CD4-positive, alpha-beta T cell treated with Interleukin-6 for 4 hours (primary cell): Measurements from ENCODE around the gene CMTM1.
A peak's percentile ranks its signal among the peaks of the same experiment; 100 is the strongest.
"Not testable (repeated sequence)": the region's sequence is repeated elsewhere in the genome, so short reads cannot be mapped to it uniquely, and the experiment has no call there.

Experiments used
- DNase-seq: peaks from one replicate; pipeline ENCODE4 v3.0.0-alpha.2; 2020; ENCODE audit warnings: mixed read lengths

Gene CMTM1

DNA sequence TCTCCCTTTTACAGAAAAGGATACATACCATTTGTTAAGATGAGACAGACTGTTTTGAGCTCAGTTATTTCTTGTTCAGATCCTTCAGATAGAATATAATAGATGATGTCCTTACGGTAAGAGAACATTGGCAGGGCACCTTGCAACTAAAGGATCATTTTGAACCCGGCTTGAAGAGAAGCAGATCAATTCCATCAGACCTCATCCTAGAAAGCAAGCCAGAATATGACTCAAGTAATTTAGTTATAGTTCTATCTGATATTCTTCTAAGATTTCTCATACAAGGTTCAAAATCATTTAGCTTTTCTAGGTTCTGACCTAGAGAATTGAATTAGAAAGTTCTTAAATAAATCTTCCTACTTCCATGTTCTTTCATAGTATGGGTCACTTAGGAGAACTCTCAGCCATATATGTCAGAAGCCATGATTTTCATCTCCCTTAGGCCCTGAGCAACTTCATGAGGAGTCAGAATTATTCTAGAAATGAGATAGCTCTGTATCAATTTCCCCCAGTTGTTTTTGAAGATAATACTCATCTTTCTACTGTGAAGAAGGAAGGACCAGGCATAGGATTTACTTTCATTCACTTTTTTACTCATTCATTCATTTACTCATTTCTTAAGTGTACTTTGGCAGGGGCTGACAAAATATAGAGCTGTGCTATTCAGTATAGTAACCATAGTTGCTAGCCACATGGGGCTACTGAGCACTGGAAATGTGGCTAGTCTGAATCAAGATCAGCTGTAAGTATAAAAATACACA, 2.5 kb upstream of the CMTM1 start:
- no peak for DNase-seq

DNA sequence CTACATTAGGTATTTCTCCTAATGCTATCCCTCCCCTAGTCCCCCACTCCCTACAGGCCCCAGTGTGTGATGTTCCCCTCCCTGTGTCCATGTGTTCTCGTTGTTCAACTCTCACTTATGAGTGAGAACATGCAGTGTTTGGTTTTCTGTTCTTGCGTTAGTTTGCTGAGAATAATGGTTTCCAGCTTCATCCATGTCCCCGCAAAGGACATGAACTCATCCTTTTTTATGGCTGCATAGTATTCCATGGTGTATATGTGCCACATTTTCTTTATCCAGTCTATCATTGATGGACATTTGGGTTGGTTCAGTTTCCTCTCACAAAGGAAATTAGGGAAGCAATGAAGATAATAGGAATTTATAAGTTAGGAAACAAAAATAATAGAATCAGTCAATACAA, 1.0 kb downstream of the CMTM1 start:
- not testable (repeated sequence) for DNase-seq

DNA sequence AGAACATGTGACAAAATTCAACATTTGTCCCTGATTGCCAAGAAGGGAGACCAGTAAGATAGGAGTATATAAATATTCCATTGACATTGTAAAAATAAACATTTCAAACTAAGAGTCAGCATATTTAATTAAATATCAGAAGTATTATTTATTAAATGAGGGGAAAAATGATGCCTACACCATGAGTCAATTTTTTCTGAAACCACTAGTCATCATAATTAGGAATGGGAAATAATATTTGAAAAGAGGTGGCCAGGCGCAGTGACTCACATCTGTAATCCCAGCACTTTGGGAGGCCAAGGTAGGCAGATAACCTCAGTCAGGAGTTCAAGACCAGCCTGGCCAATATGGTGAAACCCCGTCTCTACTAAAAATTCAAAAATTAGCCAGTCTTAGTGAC, 2.1 kb downstream of the CMTM1 start:
- no peak for DNase-seq

DNA sequence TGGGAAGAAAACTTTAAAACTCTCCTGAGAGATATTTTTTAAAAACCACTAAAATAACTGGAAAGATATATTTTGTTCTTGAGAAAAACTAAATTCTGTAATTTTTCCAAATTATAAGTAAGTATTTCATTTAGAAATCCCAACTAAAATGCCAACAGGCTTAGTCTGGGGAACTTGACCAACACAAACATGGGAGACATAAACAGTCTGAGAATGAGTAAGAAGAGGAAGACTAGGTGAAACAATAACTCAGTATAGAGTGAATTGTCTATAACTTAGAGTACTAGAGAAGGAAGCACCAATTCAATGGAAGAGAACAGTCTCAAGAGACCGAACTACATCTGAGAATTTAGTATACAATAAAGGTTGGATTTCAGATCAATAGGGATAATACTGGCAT, 2.9 kb downstream of the CMTM1 start:
- DNase-seq, result no peak

DNA sequence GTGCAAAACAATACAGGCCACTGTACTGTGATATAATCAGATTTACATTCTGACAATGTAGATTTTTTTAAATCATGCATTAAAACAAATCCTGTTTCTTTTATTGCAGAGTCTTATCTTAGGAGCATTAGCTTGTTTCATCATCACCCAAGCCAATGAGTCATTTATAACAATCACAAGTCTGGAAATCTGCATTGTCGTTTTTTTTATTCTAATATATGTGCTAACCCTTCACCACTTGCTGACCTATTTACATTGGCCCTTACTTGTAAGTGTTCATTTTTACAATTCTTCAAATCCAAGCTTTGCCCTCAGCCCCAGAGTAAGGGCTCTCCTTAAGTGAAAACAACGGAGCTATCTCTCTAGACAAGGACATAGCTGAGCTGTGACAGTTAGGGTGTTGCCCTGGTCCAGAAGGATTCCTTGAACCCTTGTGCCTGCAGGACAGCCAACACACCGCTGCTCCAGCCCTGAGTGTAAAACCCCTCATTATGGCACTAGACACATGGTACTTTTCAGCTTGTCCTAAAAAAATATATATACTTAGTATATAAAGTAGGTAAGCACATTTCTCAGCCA, 3.7 kb downstream of the CMTM1 start:
- no peak for DNase-seq

DNA sequence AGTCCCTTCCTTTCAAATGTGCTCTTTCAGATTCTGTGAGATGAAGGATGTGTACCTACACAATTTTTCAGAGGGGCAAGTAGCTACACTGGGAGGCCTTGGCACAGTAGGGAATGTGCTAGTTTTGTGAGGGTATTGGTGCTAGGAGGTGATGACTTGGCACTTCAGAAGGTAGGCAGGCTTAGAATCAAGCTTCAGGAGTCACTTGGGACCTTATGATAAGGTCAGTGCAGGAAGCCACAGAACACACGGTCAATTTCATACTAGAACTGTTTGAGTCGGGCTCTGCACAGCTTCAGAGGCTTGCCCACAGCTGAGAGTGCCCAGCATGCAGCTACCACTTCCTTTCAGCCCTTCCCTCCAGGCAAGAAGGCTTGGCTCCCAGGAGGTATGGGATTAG, 6.1 kb downstream of the CMTM1 start:
- no peak for DNase-seq

DNA sequence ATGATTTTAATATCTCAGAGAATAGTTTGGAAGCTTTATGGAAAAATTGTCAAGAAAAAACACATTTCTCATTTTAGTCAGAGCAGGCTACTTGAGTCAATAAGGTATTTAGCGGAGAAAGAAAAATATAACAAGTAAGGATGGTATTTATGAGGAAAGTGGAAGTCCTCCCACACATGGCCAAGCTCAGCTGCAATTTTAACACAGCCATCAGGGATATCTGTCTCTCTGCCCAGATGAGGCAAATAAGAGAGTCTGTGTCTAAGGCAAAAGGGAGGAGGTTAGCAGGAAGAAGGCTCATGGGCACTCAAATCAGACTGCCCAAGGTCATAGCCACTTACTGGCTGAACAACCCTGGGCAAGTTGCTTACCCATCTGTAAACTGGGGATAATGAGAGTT, 7.8 kb downstream of the CMTM1 start:
- no peak for DNase-seq

DNA sequence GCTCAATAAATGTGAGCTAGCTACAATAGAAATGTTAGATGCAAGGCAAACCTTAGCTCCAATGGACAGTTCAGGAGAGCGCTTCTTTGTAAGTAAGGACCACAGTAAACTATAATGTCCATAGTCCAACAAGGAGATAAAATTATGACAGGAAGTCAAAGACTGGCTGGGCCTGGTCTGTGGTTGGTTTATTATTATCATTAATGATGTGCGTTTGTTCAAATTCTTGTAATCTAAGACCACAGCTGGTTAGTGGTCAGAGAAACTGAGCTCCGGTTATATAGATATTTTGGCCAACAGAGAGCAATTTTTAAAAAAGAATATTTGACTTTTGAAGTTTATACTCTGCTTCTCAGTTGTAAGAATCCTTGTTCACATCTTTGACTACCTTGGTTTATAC, 8.3 kb downstream of the CMTM1 start:
- no peak for DNase-seq

DNA sequence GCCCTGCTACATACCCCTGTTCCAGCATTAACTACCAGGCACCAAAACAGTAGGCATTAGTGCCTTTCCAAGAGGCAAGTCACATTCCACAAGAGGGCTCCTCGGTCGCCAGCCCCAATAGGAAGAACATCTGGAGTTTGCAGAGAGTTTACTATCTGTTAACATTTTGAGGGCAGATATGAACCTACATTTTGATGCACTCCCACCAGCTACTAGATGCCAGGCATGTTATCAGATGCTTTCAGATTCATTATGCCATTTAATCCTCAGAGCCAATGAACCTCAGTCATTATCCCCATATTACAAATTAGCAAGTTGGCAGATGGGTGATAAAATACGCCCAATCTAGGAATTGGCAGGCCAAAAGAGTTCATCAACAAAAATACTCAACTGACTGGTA, 8.8 kb downstream of the CMTM1 start:
- no peak for DNase-seq

DNA sequence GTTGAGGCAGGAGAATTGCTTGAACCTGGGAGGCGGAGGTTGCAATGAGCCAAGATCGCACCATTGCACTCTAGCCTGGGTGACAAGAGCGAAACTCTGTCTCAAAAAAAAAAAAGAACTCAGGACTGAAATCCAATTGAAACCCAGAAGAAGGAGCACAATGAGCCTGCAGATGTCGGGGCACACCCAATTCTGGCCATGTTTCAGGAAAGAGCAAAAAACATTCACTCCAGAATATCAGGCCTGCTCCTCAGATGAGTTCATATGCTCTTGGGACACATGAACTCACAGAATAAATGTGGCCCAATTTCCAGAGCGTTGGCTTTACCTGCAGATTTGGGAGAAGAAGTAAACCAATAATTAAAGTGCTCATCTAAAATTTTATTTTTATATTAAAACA, 10.1 kb downstream of the CMTM1 start:
- DNase-seq, result no peak

DNA sequence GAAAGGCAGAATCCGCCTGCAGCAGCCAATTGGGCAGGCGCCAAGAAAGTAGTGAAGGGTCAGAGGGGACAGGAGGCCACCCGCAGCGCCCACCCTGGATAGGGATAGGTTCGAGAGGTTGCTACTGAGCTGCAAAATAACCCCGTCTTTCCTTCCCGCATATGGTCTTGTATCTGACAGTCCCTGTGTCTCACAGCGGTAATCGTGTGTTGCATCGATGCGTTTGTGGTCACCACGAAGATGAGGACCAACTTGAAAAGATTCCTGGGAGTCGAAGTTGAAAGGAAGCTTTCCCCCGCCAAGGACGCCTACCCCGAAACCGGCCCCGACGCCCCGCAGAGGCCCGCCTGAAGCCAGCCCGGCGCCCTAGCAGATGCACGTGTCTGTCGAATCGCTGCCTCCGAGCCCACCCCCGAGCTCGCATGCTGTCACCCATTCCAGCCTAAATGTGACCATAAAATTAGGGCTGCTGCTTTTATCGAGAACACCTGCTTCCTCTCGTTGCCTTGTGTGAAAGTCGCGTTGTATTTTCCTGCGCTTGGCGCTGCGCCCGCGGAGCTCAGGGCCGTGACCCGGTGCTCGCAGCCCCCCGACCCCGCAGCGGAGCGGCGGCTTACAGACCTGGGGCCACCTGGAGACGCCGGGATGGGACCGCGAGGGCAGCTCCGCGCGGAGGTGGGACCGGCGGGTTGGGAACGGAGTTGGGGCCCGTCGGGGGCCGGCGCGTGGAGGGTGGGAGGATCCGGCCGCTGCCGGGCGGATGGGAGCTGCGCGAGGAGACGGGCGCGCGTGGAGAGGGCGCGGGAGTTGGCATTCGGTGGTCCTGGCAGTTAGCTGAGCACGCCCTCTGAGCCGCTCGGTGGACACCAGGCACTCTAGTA, 12.7 kb downstream of the CMTM1 start, which contains the start of gene CMTM2:
TSS of gene CMTM2 (plus strand) at position 813 of the 881 bp plus-strand sequence. CDS start 145 bp downstream, outside the sequence.
- DNase-seq, result peak; percentile 47

DNA sequence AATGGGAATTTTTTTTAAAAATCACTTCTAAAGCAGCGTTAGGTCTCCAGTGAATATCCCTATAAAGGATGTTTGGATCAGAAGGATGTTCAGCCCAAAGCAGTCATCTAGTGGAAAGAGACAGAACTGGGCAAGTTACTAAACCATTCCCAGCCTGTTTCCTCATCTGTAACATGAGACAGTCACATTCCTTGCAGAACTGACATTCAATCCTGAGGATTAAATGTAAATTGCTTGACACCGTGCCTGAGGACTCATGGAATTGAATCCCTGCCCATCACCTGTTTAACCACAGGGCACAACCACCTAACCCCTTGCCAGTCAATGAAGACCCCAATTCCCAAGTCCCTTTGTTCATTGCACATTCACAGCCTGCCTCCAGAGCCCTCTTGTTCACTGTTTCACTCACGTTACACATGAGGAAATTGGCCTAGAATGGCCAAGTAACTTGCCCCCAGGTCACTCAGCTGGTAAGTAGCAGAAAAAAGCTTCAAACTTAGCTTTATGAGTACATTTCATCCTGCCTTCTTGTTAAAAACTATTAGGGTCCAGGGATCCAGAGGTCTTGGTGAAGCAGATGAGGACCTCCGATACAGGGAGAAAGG, 14.5 kb downstream of the CMTM1 start:
- no peak for DNase-seq

DNA sequence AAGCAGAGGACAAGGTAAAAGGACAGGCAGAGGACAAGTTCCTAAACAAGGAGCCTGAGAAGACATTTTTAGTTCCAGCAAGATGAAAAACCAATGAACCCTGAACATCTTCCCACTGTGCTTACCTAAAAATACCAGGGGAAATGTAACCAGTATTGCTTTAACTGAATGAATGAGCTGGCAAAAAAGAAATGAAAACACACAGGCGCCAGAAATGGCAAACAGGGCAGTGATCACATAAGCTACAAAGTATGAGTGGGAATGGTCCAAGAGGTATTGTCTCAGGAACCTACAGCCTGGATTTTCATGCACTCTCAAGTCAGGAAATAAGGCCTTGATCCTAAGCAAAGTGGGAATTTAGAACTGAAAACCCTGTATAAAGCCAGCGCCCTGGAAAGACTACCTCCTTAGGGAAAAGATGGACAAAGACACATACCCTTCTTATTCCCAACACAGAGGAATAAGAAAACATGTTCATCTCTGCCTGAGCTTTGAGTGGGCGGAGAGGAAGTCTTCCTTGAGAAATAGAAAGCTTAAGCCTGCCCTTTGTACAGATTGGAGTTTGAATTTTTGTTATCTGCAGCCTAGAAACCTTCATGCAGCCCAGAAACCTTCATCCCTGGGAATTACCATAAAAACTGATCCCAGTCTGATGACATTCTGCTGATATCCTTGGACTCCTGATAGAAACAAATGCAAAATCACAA, 15.2 kb downstream of the CMTM1 start:
- no peak for DNase-seq

DNA sequence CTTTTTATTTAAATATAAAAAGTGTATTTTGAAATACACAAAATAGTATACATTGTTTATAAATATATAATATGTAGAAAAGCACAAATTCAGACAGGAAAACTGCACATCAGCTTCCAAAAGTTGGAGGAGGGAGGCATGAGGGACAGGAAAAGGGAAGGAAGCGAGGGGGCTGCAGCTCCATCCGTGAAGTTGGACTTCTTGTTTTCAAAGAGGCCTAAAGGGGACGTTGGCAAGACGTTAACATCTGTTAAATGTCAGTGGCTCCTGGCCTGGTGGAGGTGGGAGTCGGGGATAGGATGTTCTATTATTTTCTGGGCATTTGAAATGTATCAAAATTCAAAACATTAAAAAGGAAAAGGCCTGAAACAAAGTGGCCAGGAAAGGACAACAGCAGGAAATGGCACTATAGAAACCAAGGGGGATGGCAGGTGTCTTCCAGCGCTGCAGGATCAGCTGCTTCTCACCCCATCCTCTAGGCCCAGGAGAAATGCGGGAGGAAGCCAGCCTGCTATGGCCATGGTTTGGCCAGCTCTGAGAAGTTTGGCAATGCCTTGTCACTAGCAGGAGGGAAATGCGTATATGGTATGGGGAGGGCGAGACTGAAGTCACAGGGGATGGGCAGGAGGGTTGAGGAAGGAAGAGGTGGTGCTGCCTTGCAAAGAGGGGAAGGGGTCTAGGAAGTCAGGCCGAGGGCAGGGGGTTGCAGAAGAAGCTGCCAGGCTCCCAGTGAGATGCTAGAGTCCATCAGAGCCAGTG, 19.4 kb downstream of the CMTM1 start:
- DNase-seq, result no peak

DNA sequence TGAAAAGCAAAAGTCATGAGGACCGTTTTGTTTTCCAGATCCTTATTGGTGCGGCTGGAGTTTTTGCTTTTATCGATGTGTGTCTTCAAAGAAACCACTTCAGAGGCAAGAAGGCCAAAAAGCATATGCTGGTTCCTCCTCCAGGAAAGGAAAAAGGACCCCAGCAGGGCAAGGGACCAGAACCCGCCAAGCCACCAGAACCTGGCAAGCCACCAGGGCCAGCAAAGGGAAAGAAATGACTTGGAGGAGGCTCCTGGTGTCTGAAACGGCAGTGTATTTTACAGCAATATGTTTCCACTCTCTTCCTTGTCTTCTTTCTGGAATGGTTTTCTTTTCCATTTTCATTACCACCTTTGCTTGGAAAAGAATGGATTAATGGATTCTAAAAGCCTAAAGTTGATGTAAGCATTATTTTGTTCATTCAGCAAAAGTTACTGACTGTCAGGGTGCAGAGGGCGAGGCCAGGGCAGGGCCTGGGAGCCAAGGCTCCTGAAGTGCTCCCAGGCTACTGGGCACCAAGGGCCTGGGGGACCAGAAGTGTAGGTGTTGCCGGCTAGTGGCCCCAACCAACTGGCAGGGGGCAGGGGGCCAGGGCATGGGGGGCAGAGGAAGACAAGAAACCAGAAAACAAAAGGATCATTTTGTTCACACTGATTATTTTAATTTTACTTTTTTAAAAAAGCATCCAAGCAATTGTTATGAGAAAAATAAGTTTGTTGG, 21.8 kb downstream of the CMTM1 start:
- no peak for DNase-seq

DNA sequence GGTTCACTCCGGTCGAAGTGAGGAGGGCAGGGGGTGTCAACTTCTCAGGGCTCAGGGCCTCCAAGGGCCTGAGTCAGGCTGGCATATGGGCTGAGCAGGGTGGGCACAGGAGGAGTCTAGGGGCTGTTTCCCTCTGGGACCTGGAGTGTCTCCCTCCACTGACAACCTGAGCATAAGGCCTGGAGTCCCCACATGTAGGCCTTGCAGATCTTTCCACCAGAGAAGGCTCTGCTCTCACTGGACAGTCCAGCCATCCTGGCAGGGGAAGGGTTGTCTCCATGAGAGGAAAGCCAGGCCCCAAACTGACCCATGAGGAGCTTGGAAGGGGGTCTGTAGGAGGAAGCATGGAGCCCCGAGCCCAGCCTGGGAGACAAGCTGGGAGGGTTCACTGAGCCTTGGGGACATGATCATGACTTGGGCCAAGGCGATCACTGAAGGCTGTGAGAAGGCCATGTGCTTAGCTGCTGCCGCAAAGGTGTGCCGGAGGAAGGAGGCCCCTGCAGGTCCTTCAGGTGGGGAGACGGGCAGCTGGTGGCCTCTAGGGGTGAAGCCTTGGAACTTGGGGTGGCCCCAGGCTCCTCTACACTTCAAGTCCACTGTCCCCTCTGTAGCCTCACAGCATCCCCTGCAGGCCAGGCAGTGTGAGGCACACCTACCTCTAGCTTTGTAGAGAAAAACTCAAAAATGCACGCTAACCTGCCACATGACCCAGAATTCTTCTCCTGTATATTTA, 22.9 kb downstream of the CMTM1 start:
- DNase-seq, result peak; percentile 73

DNA sequence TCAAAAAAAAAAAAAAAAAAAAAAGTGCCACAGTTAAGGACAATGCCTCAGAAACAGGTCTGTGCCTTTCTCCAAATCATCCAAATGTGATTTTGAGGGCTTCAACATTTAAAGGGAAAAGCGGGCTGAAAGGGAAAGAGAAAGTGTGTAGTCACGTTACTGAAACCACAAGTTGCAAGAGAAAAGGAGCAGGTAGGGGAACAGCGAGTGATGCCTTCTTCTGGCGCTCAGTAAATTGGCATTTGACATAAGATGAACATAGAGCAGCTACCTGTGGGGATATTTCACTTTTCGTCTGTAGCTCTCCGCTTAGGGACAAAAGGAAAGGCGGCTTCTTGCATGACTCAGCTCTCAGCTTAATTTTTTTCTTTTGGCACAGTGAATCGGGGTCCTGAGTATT, 24.1 kb downstream of the CMTM1 start:
- DNase-seq, result peak; percentile 44

DNA sequence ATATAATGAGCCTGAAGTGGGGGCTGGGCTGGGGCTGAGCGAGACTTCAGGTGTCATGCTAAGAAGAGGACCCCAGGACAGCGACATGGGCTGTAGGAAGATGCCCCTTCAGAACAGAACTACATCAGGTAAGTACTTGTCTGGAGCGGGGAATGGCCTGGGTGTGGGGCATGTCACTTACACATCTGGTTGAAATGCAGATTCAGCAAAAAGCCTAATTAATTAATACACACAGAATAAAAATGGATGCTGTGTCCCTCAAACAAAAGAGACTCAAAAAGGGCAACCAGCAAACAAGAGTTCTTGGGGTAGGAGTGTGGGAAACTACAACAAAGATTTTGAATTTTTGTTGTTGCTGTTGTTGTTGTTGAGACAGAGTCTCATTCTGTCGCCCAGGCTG, 24.8 kb downstream of the CMTM1 start:
- no peak for DNase-seq

DNA sequence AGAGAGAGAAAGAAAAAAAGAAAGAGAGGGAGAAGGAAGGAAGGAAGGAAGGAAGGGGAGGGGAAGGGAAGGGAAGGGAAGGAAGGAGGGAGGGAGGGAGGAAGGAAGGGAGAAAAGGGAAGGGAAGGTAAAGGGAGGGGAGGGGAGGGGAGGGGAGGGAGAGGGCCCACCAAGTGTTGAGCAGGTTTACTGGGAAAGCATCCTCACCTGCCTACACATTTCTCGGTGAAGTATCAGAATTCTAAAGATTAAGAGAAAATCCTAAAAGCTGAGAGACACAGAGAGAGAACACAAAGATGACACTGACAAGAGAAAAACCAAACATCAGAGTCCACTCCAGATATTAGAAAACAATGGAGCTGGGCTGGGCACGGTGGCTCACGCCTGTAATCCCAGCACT, 26.0 kb downstream of the CMTM1 start:
- no peak for DNase-seq

DNA sequence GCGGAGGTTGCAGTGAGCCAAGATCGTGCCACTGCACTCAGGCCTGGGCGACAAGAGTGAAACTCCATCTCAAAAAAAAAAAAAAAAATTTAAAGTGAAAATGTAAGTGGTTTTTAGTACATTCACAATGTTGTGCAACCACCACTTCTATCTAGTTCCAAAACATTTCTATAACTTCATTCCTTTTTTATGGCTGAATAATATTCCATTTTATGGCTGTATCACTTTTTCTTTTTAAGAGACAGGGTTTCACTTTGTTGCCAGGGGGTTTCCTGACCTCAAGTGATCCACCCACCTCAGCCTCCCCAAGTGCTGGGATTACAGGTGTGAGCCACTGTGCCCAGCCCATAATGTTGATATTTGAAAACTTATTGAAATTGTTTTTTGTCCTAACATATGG, 26.6 kb downstream of the CMTM1 start:
- DNase-seq, result no peak

DNA sequence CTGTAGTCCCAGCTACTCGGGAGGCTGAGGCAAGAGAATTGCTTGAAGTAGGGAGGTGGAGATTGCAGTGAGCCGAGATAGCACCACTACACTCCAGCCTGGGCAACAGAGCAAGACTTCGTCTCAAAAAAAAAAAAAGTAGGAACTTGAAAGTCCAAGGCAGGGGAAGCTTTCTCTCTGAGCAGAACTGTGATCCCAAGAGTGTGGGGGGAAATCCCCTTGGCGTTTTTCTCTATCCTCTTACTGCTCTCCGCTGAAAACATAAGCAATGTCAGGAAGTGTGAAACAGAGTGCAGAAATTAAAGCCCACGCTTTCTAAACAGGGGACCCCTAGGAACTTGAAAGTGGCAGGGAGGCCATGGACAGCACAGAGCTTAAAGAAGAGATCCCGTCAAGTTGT, 28.5 kb downstream of the CMTM1 start:
- DNase-seq, result no peak
